ENCODE measurements around the gene GDF7.

Gene GDF7

DNA sequence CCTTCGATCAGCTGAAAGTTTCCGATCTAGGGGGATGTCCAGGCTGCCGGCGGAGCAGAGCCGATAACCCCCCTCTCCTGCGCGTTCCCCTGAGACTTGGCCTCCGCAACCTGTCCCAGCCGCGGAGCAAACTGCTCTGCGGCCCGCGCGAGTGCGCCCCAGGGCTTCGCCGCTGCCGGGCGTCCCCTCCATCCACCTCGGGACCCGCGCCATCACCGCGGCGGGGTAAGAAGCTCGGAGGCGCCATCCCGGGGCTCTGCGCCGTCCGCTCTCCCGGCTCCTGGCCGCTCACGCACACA, 990 bp upstream of the GDF7 start:
- Histone ChIP-seq H3K4me1 (ENCODE audit: control insufficient read depth in 1 of 2, insufficient read depth in 1 of 2, low read depth in 1 of 2, low read length in 1 of 2) (peaks cover 23 to 26% of the 10 kb centered on the region in 2 experiments), H3K9me3 (no peaks in the 10 kb centered on the region), H3K4me3 (ENCODE audit: low read depth in 1 of 2, low read length in 1 of 2) (peak overlapping the region in 1 of 2 experiments; percentile 54), H3K36me3 (no peaks in the 10 kb centered on the region), H3K27me3 (peaks cover 98% of the 10 kb centered on the region), H3K27ac (no peak overlapping the region)
- no peak for TF ChIP-seq CTCF (IDR thresholded peaks at IDR 0.05)

GRCh38 chr2:20667151-20667530, 197 bp downstream of the GDF7 start:
- H3K4me1 ChIP-seq (ENCODE audit: control insufficient read depth in 1 of 2, insufficient read depth in 1 of 2, low read depth in 1 of 2, low read length in 1 of 2), result peaks cover 34 to 38% of the 10 kb centered on the region in 2 experiments
- no peak overlapping the region for H3K27ac ChIP-seq
- peaks cover 99% of the 10 kb centered on the region for H3K27me3 ChIP-seq
- no peak for TF ChIP-seq CTCF (IDR thresholded peaks at IDR 0.05)
- no peaks in the 10 kb centered on the region for H3K36me3 ChIP-seq
- peak overlapping the region in 1 of 2 experiments; percentile 54 for H3K4me3 ChIP-seq (ENCODE audit: low read depth in 1 of 2, low read length in 1 of 2)
- H3K9me3 ChIP-seq, result no peaks in the 10 kb centered on the region

DNA sequence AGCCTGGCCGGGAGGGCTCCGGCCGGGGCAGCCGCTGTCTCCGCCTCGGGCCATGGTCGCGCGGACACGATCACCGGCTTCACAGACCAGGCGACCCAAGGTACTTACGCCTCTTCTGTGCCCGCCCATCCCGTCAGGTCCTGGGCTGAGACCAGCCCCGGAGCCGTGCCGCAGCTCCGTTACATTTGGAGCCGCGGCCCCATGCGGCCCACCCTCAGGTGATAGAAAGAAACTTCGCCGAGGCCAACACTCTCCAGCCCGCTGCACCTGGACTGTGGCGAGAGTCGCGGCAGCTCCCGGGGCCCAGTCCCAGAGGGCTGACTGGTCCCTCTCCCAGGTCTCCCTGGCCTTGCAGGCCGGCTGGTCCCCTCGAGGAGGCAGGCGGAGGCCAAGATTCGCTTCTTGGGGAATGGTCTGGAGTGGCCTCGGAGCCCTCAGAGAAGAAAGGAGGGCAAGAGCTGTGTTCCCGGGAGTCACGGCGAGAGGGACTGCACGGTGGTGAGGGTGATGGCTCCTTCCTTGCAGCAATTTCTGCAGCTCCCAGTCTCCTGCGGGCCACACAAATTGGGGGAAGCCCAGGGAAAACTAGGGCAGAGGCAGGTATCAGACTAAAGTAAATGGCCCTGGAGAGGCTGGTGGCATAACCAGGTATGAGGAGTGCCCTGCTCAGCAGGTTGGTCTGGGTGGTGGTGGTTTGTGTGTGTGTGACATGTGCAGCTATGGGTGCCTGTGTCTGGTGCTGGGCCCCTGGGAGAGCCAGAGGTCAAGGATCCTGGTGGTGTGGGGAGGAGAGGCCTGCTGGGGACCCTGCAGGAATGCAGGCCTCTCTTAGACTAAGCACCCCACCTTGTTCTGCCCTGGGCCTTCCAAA, 822 bp downstream of the GDF7 start:
- H3K36me3 ChIP-seq, result no peaks in the 10 kb centered on the region
- peaks cover 99% of the 10 kb centered on the region for H3K27me3 ChIP-seq
- peak overlapping the region in 1 of 2 experiments; percentile 25 for H3K4me3 ChIP-seq (ENCODE audit: low read depth in 1 of 2, low read length in 1 of 2)
- no peaks in the 10 kb centered on the region for H3K9me3 ChIP-seq
- peaks cover 38 to 44% of the 10 kb centered on the region in 2 experiments for H3K4me1 ChIP-seq (ENCODE audit: control insufficient read depth in 1 of 2, insufficient read depth in 1 of 2, low read depth in 1 of 2, low read length in 1 of 2)
- no peak for TF ChIP-seq CTCF (IDR thresholded peaks at IDR 0.05)
- H3K27ac ChIP-seq, result no peak overlapping the region

DNA sequence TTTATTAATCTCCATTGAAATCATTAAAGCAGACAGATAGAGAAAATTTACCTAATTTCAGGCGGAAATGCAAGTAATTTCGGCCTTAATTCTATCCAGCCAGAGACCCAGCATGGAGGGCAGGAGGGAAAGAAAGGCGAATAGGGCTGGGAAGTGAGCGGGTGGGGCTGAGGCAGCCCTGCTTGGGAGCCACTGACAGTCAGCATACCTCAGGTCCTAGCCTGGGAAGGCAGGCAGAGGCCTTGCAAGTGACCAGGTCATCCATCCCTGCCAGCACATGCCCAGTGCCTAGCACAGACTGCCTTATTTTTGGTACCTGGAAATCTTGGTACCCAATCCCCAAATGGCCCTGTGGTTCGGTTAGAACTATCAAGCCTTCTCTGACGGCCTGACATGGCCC, 1.5 kb downstream of the GDF7 start:
- Histone ChIP-seq H3K4me1 (ENCODE audit: control insufficient read depth in 1 of 2, insufficient read depth in 1 of 2, low read depth in 1 of 2, low read length in 1 of 2) (peaks cover 38 to 45% of the 10 kb centered on the region in 2 experiments), H3K36me3 (no peaks in the 10 kb centered on the region), H3K4me3 (ENCODE audit: low read depth in 1 of 2, low read length in 1 of 2) (no peak overlapping the region)

DNA sequence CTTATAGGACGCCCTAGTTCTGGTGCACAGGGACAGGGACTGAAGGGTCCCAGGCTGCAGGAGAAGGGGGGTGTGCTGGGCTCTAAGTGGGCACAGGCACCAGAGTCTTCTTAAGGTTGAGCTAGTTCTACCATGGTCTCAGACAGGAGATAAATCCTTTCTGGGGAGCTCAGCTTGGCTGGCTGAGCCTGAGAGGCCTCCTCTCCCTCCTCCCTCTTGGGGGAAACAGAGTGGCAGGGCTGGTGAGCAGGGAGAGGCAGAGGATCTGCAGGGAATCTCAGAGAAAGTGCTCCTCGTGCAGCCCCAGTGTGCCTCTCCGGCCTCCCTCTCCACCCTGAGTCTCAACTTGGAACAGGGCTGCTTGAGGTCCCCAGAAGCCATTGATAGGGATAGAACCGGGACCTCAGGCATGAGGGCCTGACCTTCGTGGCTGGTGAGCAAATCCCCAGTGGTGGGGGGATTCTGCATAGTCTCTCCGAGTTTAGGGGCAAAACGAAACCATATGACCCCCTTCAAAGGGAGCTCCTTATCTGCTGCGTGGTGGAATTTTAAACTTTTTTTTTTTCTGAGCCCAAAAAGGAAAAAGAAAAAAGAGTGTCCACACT, 2.0 kb downstream of the GDF7 start:
- no peak overlapping the region for H3K4me3 ChIP-seq (ENCODE audit: low read depth in 1 of 2, low read length in 1 of 2)
- H3K27ac ChIP-seq, result no peak overlapping the region
- H3K36me3 ChIP-seq, result no peaks in the 10 kb centered on the region
- no peak for TF ChIP-seq CTCF (IDR thresholded peaks at IDR 0.05)
- peaks cover 99% of the 10 kb centered on the region for H3K27me3 ChIP-seq
- no peaks in the 10 kb centered on the region for H3K9me3 ChIP-seq
- peaks cover 38 to 45% of the 10 kb centered on the region in 2 experiments for H3K4me1 ChIP-seq (ENCODE audit: control insufficient read depth in 1 of 2, insufficient read depth in 1 of 2, low read depth in 1 of 2, low read length in 1 of 2)

More for the DNA sequence above, 1.5 kb downstream of the GDF7 start:
- no peak for TF ChIP-seq CTCF (IDR thresholded peaks at IDR 0.05)
- H3K27ac ChIP-seq, result no peak overlapping the region
- H3K27me3 ChIP-seq, result peaks cover 99% of the 10 kb centered on the region
- H3K9me3 ChIP-seq, result no peaks in the 10 kb centered on the region

All from neutrophil (primary cell).